Choroid plexus epithelial cell (primary cell): ENCODE results near the gene CDK3.
"Not testable (repeated sequence)": the region's sequence is repeated elsewhere in the genome, so short reads cannot be mapped to it uniquely, and the experiment has no call there.

Source experiments
- DNase-seq: peaks from one replicate; pipeline ENCODE4 v3.0.0-alpha.2; 2010; ENCODE audit warnings: low read depth
- H3K4me3 ChIP-seq: 2 replicates; pipeline ENCODE4 v1.5.1; 2011; ENCODE audit warnings: low read depth, mild to moderate bottlenecking, control low read depth, low read length, moderate library complexity
- TF ChIP-seq, protein P1 (sequence below): conservative IDR thresholded peaks from 2 replicates; pipeline ENCODE4 v1.5.1; 2011; ENCODE audit warnings: low read depth, mild to moderate bottlenecking, control low read depth, inconsistent platforms, low read length, moderate library complexity

Gene CDK3

DNA sequence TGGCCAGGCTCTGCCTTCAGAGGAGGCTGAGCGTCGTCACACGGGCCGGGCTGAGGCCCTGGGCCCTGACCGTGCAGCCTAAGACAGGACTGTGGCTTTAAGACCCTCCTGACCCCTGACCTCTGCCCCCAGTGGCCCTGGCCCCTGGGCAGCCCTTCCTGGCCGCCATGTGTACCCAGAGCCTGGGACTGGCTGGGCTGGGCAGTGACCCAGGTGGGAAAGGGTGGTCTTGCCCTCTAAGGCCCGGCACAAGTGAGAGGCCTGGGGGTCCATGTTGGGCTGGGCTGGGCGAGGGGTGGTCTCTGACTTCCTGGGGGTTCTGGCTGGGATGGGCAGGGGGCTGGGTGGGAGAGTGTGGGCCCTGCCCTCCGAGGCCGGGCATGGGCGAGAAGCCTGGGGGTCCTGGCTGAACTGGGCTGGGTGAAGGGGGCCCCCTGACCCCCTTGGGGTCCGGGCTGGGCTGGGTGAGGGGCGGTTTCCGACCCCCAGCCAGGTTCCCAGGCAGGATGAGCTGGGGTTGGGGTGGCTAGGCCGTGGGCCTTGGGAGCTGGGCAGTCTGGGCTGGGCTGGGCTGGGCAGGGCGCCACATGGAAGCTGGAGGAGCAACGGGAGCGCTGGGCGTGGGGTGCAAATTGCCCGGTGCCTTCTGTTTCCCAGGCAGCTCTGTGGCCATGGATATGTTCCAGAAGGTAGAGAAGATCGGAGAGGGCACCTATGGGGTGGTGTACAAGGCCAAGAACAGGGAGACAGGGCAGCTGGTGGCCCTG is at the start of gene CDK3:
Gene CDK3 (plus strand): TSS at position 101 of the 767 bp plus-strand sequence. CDS start 571 bp downstream, at position 672.
- no peak for DNase-seq
- TF ChIP-seq, protein P1, sequence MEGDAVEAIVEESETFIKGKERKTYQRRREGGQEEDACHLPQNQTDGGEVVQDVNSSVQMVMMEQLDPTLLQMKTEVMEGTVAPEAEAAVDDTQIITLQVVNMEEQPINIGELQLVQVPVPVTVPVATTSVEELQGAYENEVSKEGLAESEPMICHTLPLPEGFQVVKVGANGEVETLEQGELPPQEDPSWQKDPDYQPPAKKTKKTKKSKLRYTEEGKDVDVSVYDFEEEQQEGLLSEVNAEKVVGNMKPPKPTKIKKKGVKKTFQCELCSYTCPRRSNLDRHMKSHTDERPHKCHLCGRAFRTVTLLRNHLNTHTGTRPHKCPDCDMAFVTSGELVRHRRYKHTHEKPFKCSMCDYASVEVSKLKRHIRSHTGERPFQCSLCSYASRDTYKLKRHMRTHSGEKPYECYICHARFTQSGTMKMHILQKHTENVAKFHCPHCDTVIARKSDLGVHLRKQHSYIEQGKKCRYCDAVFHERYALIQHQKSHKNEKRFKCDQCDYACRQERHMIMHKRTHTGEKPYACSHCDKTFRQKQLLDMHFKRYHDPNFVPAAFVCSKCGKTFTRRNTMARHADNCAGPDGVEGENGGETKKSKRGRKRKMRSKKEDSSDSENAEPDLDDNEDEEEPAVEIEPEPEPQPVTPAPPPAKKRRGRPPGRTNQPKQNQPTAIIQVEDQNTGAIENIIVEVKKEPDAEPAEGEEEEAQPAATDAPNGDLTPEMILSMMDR = no peak
- H3K4me3 ChIP-seq = no peak within 1 kb of the TSS

DNA sequence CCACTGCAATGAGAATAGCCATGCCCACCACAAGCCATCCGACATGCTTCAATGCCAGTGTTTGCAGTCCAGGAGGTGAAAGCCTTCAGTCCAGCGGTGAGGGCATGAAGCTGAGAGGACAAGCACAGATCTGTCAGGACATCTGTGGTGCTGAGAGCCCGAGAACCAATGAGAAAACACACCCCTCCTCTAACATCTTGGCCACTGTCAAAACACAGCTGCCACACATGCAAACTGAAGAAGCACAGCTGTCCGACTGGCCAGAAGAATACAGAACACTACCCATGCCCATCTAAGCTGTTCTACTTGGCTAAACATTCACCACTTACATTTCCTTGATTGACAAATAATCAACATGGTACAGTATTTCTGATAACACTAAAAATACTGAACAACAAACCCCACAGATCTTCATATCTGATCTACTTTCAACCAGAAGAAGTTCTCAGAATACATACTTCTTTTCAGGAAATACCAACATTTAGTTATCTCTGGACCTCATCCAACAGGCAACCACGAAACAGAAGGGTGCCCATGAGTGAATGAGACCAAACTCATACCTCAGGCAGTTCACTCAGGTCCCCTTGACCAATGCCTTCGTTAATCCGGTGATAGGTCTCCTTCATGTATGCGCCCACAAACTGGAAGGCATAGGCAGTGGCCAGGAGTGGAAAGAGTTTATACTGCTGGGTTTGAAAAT is 49.6 kb upstream of the CDK3 start:
- TF ChIP-seq, protein P1 = no peak
- no peak overlapping the region for H3K4me3 ChIP-seq
- DNase-seq = peak; percentile 44

DNA sequence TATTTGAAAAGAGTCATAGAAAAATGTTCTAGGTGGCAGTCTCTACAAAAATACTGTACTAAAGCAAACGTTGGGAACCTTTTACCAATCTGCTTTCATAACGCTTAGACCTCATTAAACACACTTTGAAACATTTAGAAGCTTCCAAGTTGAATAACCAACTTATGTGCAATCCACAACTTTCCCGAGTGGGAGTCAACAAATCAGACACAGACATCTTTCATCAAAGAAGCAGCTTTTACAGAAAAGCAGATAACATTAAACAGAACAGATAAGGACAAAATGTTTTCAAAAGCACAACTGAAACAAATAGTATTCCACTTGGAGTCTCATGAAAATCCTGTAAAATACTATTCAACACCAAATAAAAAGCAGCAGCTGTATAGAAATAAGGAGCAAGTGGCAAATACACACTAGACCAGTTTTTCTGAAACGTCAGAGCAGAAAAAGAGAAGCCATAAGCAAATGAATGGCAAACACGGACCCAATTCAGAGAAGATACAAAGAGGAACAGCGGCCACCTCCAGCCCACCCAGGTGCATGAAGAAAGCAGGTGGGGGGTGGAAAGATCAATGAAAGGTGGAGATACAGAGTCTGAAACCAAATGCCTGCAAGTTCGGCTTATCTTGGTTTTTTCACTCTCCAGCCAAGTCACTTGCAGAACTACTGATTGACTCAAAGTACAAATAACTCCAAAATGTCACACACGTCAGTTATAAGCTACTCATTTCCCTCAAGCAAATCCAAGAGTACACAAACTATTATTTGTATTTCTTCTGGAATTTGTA is 41.4 kb upstream of the CDK3 start:
- DNase-seq = no peak
- no peak overlapping the region for H3K4me3 ChIP-seq
- TF ChIP-seq, protein P1 = no peak

DNA sequence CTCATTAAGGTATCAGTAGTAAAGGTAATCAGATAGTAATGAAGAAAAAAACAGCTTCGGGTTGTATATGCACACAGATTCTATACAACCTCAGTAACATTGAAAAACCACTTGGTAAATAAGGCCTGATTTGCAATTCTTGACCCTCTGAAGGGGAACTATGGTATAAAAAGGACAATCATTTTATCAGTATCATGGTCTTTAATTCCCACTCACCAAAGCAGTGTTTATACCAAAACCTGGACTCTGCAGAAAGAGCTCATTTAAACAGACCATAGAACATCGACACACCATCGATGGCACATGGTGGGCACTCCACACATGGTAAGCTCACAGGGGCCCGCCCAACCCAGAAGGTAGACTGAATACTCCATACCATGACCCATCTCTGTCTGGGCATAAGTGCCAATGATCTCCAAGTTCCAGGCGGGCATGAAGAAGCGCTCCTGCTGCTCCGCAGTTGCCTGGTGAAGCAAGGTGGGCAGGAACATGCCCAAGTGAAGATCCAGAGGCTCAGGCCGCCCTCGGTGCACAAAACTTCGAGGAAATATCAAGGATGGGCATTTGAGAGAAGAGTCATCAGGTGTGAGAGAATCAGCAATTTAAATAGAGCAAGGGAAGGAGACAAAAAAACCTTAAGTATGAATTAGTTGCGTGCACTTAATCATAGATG is 40.7 kb upstream of the CDK3 start:
- no peak overlapping the region for H3K4me3 ChIP-seq
- TF ChIP-seq, protein P1 = no peak
- DNase-seq = no peak

DNA sequence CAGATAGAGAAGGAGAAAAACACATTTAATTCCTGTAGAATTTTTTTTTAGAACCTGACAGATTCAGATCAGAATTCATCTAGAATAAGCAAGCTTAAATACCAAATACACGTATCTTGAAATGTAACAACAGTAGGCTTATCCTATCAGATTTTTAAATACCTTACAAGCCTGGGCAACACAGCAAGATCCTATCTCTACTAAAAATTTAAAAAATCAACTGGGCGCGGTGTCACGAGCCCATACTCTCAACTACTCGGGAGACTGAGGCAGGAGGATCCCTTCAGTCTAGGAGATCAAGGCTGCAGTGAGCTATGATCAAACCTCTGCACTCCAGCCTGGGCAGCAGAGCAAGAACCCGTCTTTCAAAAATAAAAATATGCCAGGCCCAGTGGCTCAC is 35.2 kb upstream of the CDK3 start:
- DNase-seq = no peak

DNA sequence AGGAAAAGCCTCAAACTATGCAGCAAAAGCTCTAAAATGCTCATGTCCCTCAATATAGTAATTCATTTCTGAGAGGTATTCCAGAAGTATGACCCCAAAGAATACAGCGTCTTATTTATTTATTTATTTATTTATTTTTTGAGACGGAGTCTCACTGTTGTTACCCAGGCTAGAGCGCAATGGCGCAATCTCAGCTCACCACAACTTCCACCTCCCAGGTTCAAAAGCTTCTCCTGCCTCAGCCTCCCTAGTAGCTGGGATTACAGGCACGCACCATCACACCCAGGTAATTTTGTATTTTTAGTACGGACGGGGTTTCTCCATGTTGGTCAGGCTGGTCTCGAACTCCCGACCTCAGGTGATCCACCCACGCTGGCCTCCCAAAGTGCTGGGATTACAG is 31.6 kb upstream of the CDK3 start:
- not testable (repeated sequence) for DNase-seq, H3K4me3 ChIP-seq

More for the DNA sequence above, 35.2 kb upstream of the CDK3 start:
- H3K4me3 ChIP-seq = no peak overlapping the region
- TF ChIP-seq, protein P1 = no peak

DNA sequence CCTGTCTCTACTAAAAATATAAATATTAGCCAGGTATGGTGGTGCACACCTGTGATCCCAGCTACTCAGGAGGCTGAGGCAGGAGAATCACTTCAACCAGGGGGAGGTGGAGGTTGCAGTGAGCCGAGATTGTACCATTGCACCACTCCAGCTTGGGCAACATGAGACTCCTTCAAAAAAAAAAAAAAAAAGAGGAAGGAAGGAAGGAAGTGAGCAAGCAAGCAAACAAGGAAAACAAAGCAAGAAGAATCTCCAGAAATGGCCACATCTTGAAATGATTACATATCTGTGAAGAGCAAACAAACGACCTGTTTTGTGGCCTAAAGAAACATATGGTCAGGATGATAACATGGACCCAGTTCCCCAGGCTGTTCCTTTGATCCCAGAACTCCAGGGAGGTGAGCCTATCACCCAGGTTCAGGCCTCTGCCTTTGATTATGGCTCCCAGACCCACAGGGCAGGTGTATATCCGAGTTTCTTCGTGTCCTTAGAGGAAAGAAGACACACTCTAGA is 30.6 kb upstream of the CDK3 start:
- peak; percentile 10 for DNase-seq
- TF ChIP-seq, protein P1 = no peak
- no peak overlapping the region for H3K4me3 ChIP-seq
